ENCODE results near the gene MIP.
"Not testable (repeated sequence)": the region's sequence is repeated elsewhere in the genome, so short reads cannot be mapped to it uniquely, and the experiment has no call there.

MIP gene

GRCh38 chr12:56454557-56454956 lies at the start of gene MIP:
Gene MIP, minus strand, starts transcription at chr12:56454657. Its CDS starts 44 bp downstream, at chr12:56454613.
- DNase-seq (ENCODE audit: low read depth in 1 of 2, low spot score in 1 of 2) = no peak

GRCh38 chr12:56499879-56500278 lies 45.4 kb upstream of the MIP start:
- DNase-seq (ENCODE audit: low read depth in 1 of 2, low spot score in 1 of 2) = not testable (repeated sequence)

GRCh38 chr12:56499452-56499851 lies 45.0 kb upstream of the MIP start:
- DNase-seq (ENCODE audit: low read depth in 1 of 2, low spot score in 1 of 2) = not testable (repeated sequence)

- not testable (repeated sequence) for DNase-seq (ENCODE audit: low read depth in 1 of 2, low spot score in 1 of 2)
Measured at GRCh38 chr12:56498126-56498902, 43.9 kb upstream of the MIP start.

GRCh38 chr12:56496704-56497103 lies 42.2 kb upstream of the MIP start:
- peak; percentile 15 to 35 for DNase-seq (ENCODE audit: low read depth in 1 of 2, low spot score in 1 of 2)

- not testable (repeated sequence) for DNase-seq (ENCODE audit: low read depth in 1 of 2, low spot score in 1 of 2)
Measured at GRCh38 chr12:56494481-56494880, 40.0 kb upstream of the MIP start.

- DNase-seq (ENCODE audit: low read depth in 1 of 2, low spot score in 1 of 2) = not testable (repeated sequence)
Measured at GRCh38 chr12:56494106-56494415, 39.6 kb upstream of the MIP start.

- DNase-seq (ENCODE audit: low read depth in 1 of 2, low spot score in 1 of 2) = not testable (repeated sequence)
Measured at GRCh38 chr12:56493409-56494105, 39.1 kb upstream of the MIP start.

GRCh38 chr12:56490360-56490759 lies 35.9 kb upstream of the MIP start:
- no peak for DNase-seq (ENCODE audit: low read depth in 1 of 2, low spot score in 1 of 2)

GRCh38 chr12:56488041-56488955 lies 33.8 kb upstream of the MIP start, which contains the start of gene GLS2:
Gene GLS2, minus strand, starts transcription at chr12:56488161. Its CDS starts 43 bp downstream, at chr12:56488118.
- peak; percentile 44 to 55 for DNase-seq (ENCODE audit: low read depth in 1 of 2, low spot score in 1 of 2)

GRCh38 chr12:56487448-56488040 lies 33.1 kb upstream of the MIP start:
- peak in 1 of 2 donors; percentile 7 for DNase-seq (ENCODE audit: low read depth in 1 of 2, low spot score in 1 of 2)

GRCh38 chr12:56486694-56487093 lies 32.2 kb upstream of the MIP start:
- no peak for DNase-seq (ENCODE audit: low read depth in 1 of 2, low spot score in 1 of 2)

- DNase-seq (ENCODE audit: low read depth in 1 of 2, low spot score in 1 of 2) = no peak
Measured at GRCh38 chr12:56484566-56484965, 30.1 kb upstream of the MIP start.

GRCh38 chr12:56479625-56480024 lies 25.2 kb upstream of the MIP start:
- no peak for DNase-seq (ENCODE audit: low read depth in 1 of 2, low spot score in 1 of 2)

- DNase-seq (ENCODE audit: low read depth in 1 of 2, low spot score in 1 of 2) = no peak
Measured at GRCh38 chr12:56477521-56478225, 23.2 kb upstream of the MIP start.

GRCh38 chr12:56476972-56477432 lies 22.5 kb upstream of the MIP start:
- DNase-seq (ENCODE audit: low read depth in 1 of 2, low spot score in 1 of 2) = no peak

GRCh38 chr12:56476143-56476542 lies 21.7 kb upstream of the MIP start:
- no peak for DNase-seq (ENCODE audit: low read depth in 1 of 2, low spot score in 1 of 2)

GRCh38 chr12:56474389-56474788 lies 19.9 kb upstream of the MIP start:
- DNase-seq (ENCODE audit: low read depth in 1 of 2, low spot score in 1 of 2) = no peak

GRCh38 chr12:56469007-56469930 lies 14.8 kb upstream of the MIP start:
- no peak for DNase-seq (ENCODE audit: low read depth in 1 of 2, low spot score in 1 of 2)

Data from activated T-helper 1 cell treated with anti-CD3 and anti-CD28 coated beads, Interleukin-2, amount 50 U/mL, for 16 hours (primary cell).